Stimulated activated CD4-positive, alpha-beta T cell treated with anti-CD3 and anti-CD28 coated beads, TNF-alpha, amount 100 ng/mL, for 24 hours (primary cell): Measurements from ENCODE around the gene ACTL8.

Source experiments
- DNase-seq, 3 experiments: peaks; one replicate each; pipeline ENCODE4 v3.0.0-alpha.2; 2020; ENCODE audit warnings: low read depth in 3 of 3

The ACTL8 gene, protein sequence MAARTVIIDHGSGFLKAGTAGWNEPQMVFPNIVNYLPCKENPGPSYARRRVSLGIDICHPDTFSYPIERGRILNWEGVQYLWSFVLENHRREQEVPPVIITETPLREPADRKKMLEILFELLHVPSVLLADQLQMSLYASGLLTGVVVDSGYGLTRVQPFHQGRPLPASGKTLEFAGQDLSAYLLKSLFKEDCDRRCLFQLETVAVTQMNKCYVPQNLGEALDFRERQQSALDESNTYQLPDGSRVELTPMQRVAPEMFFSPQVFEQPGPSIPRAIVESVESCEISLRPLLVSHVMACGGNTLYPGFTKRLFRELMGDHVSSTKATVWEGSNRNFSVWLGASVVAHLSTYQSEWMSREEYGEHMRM

GRCh38 chr1:17755120-17755519, at the start of gene ACTL8:
ACTL8 (plus strand) TSS chr1:17755333; CDS start chr1:17823009, 67,676 bp downstream.
- peak in 1 of 3 experiments; percentile 5 for DNase-seq

- no peak for DNase-seq
Observed at GRCh38 chr1:17706445-17706844, 48.7 kb upstream of the ACTL8 start.

DNA sequence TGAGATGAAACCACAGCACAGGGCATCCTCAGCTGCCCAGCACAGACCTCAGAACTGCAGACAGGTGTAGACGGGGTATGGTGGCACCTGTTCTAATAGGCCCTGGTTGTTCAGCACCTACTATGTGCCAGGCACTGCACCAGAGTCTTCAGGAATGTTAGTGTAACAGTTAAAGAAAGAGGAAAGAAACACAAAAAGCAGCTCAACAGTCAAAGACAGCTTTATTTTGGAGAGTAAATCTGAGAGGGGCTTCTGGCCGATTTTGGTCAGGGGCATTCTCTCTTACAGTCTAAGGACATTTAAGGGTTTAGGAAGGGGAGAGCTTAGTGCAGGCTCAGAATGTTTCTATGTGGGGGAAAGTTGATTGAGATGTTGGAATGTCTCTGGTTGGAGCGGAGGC, 45.2 kb upstream of the ACTL8 start:
- DNase-seq, result no peak

DNA sequence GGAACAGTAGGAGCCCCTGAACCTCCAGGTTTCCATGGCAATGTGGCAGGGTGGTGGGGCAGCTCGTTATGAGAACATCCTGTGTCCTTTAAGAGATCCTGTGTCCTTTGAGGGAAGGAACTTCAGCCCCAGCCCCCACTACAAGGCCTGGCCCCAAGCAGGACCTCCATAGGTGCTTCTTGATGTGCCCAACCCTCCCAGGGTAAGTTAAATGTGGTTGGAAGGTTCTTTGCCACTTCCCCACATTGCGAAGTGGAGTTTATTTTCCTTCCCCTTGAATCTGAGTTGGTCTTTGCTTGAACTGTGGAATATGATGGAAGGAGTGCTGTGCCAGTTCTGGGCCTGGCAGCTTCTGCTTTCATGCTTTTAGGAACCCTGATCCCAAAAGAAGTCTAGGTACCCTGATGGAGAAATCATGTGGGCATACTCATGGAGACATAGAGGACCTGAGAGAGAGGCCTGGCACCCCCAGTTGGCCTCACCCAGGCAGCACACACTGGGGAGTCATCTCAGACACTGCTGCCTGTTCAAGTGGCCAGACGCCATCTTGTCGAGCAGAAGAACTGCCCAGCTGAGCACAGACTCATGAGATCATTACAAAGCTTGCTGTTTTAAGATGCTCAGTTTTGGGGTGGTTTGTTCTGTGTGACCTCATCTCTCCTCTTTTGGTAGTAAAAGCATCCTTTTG, 44.1 kb upstream of the ACTL8 start:
- no peak for DNase-seq

DNA sequence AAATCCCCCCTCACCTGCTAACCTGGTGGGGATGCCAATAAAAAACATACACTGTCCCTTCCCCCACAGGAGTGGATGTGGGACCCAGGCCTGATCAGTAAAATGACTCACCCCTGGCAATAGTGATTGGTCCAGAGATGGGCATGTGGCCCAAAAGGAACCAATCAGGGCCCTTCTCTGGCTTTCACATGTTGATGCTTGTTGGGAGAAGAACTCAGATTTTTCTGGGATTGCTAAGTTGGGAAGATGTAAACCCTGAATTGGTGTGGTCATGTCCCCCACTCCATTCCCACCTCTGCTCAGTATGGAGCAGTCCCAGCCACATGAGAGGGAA, 43.6 kb upstream of the ACTL8 start:
- no peak for DNase-seq

DNA sequence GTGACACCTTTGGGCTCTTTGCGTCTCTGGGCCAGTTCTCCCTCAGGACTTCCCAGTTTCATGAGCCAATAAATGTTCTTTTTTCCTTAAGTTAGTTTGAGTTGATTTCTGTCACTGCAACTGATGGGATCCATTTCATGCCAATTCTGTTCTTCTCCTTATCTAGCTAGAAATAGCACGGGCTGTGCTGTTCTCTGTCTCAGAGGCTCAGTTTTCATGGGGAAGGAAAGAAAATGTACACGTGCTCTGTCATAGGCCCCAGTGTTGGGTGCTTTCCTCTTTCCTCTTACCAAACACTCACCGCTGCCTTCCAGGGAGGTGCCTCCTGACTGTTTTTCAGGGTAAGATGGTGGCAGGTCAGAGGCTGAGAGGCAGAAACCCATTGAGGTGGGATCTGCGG, 43.2 kb upstream of the ACTL8 start:
- no peak for DNase-seq

- no peak for DNase-seq
Observed at GRCh38 chr1:17713993-17714392, 41.1 kb upstream of the ACTL8 start.

DNA sequence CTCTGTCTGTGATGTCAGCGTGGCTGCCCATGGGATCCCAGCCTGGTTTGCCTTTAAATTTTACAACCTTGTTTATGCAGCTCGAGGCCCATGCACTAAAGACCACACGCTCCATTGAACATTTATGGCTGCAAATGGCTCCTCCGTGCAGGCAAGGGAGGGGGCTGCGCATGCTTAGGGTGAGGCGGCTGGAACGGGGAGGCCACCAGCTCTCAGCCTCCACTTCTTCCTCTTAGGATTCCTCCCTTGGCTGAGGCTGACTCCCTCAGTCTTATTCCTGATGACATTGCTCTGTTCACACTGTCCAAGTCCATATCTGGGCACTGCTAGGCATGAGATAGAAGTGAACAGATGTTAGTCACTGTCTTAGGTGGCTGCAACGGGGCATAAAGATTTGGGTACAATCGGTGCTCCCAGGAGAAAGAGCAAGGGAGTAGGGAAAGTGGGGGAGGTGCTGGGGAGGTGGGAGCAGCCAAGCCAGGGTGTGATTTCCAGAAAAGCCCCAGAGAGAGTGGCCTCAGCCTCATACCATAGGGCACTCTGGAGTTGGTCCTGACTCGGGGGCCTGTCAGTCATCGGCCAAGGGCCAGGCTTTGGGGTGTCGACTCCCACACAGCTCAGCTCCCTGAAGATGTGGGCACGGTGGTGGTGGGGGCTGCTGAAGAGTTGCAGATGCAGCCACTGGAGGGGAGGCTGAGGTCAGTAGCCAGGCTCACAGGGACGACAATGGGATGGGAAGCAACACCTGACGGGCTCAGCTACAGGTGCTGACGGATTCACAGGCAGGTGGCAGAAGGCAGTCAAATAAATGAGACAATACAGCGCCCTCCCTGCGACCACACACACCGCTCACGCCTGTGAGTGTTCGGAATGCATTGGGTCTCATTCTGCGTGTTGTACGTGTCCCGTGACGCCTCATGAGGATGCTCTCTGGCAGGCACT, 37.3 kb upstream of the ACTL8 start:
- DNase-seq, result no peak

- no peak for DNase-seq
Observed at GRCh38 chr1:17719874-17720273, 35.3 kb upstream of the ACTL8 start.

DNA sequence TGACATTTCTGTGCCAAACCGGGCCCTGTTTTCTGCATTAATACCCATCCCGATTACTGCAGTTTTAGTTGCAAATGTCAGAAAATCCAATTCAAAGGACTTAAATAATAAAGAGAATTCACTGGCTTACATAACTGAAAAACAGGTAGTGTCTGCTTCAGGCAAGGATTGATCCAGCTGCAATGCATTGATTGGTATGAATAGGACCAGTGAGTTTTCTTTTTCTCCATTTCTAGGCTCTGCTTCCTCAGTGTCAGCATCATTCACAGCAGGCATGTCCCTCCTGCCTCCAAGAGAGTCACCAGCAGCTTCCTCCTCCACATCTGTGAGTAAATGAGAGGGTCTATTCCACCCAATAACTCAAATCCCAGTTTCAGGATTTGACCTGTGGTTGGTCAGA, 33.7 kb upstream of the ACTL8 start:
- DNase-seq, result no peak

DNA sequence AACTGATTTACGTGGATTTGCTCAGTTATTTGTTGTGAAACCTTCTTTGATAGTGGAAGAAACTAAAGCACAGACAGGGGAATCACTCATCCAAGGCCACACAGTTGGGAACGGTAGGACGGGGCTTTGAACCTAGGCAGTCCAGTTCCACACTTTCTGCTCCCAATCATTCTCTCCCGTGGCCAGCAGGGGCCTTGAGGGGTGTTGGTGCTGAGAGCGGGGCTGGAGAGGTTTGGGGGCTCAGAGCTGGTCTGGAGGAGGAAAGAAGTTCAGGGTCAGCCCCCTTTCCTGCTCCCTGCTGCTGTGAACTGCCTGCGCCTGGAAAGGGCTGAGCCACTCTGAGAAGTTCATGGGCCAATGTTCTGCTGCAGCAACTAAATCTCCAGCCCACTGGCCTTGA, 31.4 kb upstream of the ACTL8 start:
- DNase-seq, result no peak

DNA sequence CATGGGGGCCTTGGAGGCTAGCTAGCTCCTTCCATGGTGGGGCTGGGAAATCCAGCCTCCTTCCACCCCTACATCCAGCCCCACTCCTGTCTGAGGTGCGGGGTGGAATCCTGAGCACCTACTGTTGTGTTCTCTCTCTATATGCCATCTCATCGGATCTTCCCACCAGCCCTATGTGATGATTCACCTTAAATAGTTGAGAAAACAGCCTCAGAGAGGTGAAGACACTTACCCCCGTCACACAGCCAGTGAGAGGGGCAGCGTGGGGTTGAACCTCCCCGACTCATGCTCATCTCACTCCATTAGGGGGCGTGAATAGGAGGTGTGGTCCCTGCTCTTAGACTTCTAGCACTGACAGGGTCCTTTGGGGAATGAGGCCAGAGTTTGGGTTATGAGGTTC, 31.0 kb upstream of the ACTL8 start:
- DNase-seq, result no peak

DNA sequence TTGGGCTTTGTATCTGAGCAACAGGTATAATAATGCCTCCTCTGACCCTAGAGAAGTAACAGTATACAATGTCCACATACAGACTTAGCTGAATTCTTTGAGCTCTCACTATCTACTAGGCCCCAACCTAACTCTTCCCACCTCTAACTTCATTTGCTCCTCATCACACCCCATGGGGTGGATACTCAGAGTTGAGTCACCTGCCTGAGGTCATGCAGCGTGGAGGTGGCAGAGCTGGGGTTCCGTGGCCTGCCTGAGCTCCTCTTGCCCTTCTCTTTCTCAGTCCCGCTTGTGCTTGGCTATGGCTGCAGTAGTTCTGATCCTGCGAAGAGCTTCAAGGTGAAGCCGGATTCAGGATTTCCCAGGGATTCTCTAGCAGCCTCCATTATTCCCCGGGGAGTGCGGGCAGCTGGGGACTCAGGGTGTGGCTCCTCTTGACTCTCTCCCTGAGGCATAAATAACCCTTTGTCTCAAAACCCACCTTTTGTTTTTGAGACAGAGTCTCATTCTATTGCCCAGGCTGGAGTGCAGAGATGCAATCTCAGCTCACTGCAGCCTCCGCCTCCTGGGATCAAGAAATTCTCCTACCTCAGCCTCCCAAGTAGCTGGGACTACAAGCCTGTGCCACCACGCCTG, 29.9 kb upstream of the ACTL8 start:
- no peak for DNase-seq

- DNase-seq, result no peak
Observed at GRCh38 chr1:17725811-17726582, 29.1 kb upstream of the ACTL8 start.

GRCh38 chr1:17728123-17728712, 26.9 kb upstream of the ACTL8 start:
- no peak for DNase-seq

GRCh38 chr1:17729248-17729647, 25.9 kb upstream of the ACTL8 start:
- DNase-seq, result no peak

- no peak for DNase-seq
Observed at GRCh38 chr1:17729909-17730308, 25.2 kb upstream of the ACTL8 start.

- DNase-seq, result no peak
Observed at GRCh38 chr1:17731460-17731859, 23.7 kb upstream of the ACTL8 start.

DNA sequence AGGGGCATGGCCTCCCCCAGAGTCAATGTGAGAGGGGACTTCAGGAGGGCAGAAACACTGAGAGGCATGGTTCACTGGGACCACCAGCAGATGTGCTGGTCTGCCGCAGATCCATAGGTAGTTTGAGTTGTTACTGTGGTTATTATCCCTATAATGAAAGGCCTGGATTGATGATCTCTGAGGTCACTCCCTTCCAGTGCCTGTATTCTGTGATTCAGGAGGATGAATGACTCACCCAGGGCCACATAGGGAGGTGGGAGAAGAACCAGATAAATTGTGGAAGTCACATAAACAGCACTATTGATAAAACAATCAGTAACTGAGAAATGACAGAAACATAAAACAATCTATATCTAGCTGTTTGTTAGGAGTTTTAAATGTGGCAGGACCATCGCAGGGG, 22.7 kb upstream of the ACTL8 start:
- DNase-seq, result no peak

- DNase-seq, result no peak
Observed at GRCh38 chr1:17733661-17734060, 21.5 kb upstream of the ACTL8 start.

DNA sequence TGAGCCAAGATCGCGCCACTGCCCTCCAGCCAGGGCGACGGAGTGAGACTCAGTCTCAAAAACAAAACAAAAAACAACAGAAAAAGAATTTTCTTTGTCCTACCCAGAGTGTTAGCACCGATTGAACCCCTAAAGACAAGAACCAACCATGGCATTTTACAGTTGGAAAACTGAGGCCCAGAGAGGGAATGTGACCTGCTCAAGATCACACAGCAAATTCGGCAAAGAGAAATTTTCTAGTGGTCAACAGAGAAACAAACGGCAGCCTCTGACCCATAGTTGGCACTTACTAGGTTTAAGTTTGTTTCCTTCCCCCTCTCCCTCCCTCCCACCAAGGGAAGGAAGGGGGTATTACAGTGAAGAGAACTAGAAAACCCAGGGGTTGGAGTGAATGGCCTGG, 20.5 kb upstream of the ACTL8 start:
- DNase-seq, result no peak
